Lower lobe of right lung (tissue), 2 donors: Measurements from ENCODE around the gene FGL2. TPM values are rescaled to one million over a fixed set of nuclear protein-coding genes. Genes with fewer than 3 reads are reported as not detected.
"Not testable (repeated sequence)": the region's sequence is repeated elsewhere in the genome, so short reads cannot be mapped to it uniquely, and the experiment has no call there.

Experiments used
- ATAC-seq, 2 donors: fragments of 200-7000 bp; cut with Tn5 transposase; one replicate each; pipeline ENCODE4 v1.9.1; 2020 to 2022; ENCODE audit warnings: mild to moderate bottlenecking in 2 of 2, moderate library complexity in 2 of 2
- DNase-seq: peaks from one replicate; pipeline ENCODE4 v3.0.0-alpha.2; 2020
- H3K27ac ChIP-seq: fragments of 200-600 bp; one replicate; pipeline ENCODE4 v1.8.0; 2022
- H3K27me3 ChIP-seq: fragments of 200-600 bp; one replicate; pipeline ENCODE4 v1.8.0; 2022; ENCODE audit warnings: low read depth
- H3K36me3 ChIP-seq: fragments of 200-600 bp; one replicate; pipeline ENCODE4 v1.8.0; 2022; ENCODE audit warnings: mild to moderate bottlenecking
- H3K4me1 ChIP-seq: fragments of 200-600 bp; one replicate; pipeline ENCODE4 v1.8.0; 2022
- H3K4me3 ChIP-seq: fragments of 200-600 bp; one replicate; pipeline ENCODE4 v1.8.0; 2022; ENCODE audit warnings: mild to moderate bottlenecking
- H3K9me3 ChIP-seq: fragments of 200-600 bp; one replicate; pipeline ENCODE4 v1.8.0; 2022
- CTCF ChIP-seq: fragments of 200-600 bp; IDR thresholded peaks from one replicate; pipeline ENCODE4 v1.8.0; 2022; ENCODE audit warnings: antibody characterized with exemption, mild to moderate bottlenecking
- intact Hi-C: fragments of 100-400 bp; cut with DNase I; formaldehyde crosslinking; loops from one replicate; pipeline ENCODE4 v1.11.0; 2022
- total RNA-seq: library from RNA; stranded (reverse); fragmentation: NEBNext Ultra II Directional; extraction: Animal tissue kit (Norgen Biotek cat#: 25700); gene quantifications from one replicate; pipeline ENCODE4 v1.2.1, GENCODE V29; 2021
- donor health status: DM: no; HTN: yes; CAD: no; lungs with severe emphysema.

The FGL2 gene
- total RNA-seq, 1 donor from 2014 or later = 33.0 TPM

- no peak for TF ChIP-seq CTCF
- DNase-seq = no peak
- intact Hi-C loops = no loop called here
- Histone ChIP-seq H3K4me1 (no peaks in the 10 kb centered on the region), H3K27me3 (no peaks in the 10 kb centered on the region), H3K4me3 (no peak overlapping the region), H3K27ac (no peak overlapping the region), H3K36me3 (no peaks in the 10 kb centered on the region), H3K9me3 (no peaks in the 10 kb centered on the region)
- peak in 1 of 2 donors; percentile 48 for ATAC-seq
Measured at GRCh38 chr7:77222065-77222464, 22.4 kb upstream of the FGL2 start.

GRCh38 chr7:77219701-77220331 lies 20.2 kb upstream of the FGL2 start:
- H3K27ac ChIP-seq, H3K4me1 ChIP-seq, H3K36me3 ChIP-seq, H3K9me3 ChIP-seq, H3K27me3 ChIP-seq, H3K4me3 ChIP-seq, DNase-seq, ATAC-seq, intact Hi-C loops: not testable (repeated sequence)

- H3K27me3 ChIP-seq = no peaks in the 10 kb centered on the region
- H3K4me1 ChIP-seq = no peaks in the 10 kb centered on the region
- no peaks in the 10 kb centered on the region for H3K36me3 ChIP-seq
- no peak overlapping the region for H3K4me3 ChIP-seq
- DNase-seq (no peak), ATAC-seq (no peak)
- H3K27ac ChIP-seq = no peak overlapping the region
- intact Hi-C loops = no loop called here
- TF ChIP-seq CTCF = no peak
- H3K9me3 ChIP-seq = no peaks in the 10 kb centered on the region
Measured at GRCh38 chr7:77217474-77218185, 18.0 kb upstream of the FGL2 start.

- H3K36me3 ChIP-seq = no peaks in the 10 kb centered on the region
- intact Hi-C loops = no loop called here
- no peaks in the 10 kb centered on the region for H3K27me3 ChIP-seq
- no peaks in the 10 kb centered on the region for H3K4me1 ChIP-seq
- no peak for TF ChIP-seq CTCF
- H3K4me3 ChIP-seq = no peak overlapping the region
- ATAC-seq (no peak), DNase-seq (no peak)
- H3K27ac ChIP-seq = no peak overlapping the region
- no peaks in the 10 kb centered on the region for H3K9me3 ChIP-seq
Measured at GRCh38 chr7:77216181-77216845, 16.7 kb upstream of the FGL2 start.

GRCh38 chr7:77209479-77210139 lies 10.0 kb upstream of the FGL2 start:
- H3K27ac ChIP-seq = no peak overlapping the region
- no peak for TF ChIP-seq CTCF
- no peaks in the 10 kb centered on the region for H3K4me1 ChIP-seq
- H3K36me3 ChIP-seq = no peaks in the 10 kb centered on the region
- no peaks in the 10 kb centered on the region for H3K27me3 ChIP-seq
- intact Hi-C loops = no loop called here
- no peak for DNase-seq
- no peak for ATAC-seq
- peaks cover 13% of the 10 kb centered on the region for H3K9me3 ChIP-seq
- no peak overlapping the region for H3K4me3 ChIP-seq
